Fibroblast of skin of right quadriceps (primary cell): ENCODE measurements around the gene GSTM5.
"Not testable (repeated sequence)": the region's sequence is repeated elsewhere in the genome, so short reads cannot be mapped to it uniquely, and the experiment has no call there.

Experiments
- DNase-seq: peaks from one replicate; pipeline ENCODE4 v3.0.0-alpha.2; 2013

GSTM5 gene

GRCh38 chr1:109732390-109732881 lies 20.4 kb downstream of the GSTM5 start:
- DNase-seq: no peak

- no peak for DNase-seq
These were observed 21.3 kb downstream of the GSTM5 start for GRCh38 chr1:109733236-109733870.

GRCh38 chr1:109739738-109740614 lies 27.9 kb downstream of the GSTM5 start:
- peak; percentile 73 for DNase-seq

- DNase-seq: no peak
These were observed 28.7 kb downstream of the GSTM5 start, which contains the start of gene GSTM3 for GRCh38 chr1:109740615-109741373. GSTM3 (minus strand) TSS chr1:109741038; CDS start chr1:109740287, 751 bp downstream.

GRCh38 chr1:109748311-109748710 lies 36.3 kb downstream of the GSTM5 start:
- not testable (repeated sequence) for DNase-seq

- DNase-seq: no peak
These were observed 37.2 kb downstream of the GSTM5 start for GRCh38 chr1:109749221-109749620.

GRCh38 chr1:109750241-109750882 lies 38.3 kb downstream of the GSTM5 start:
- DNase-seq: no peak

GRCh38 chr1:109750920-109751319 lies 38.9 kb downstream of the GSTM5 start:
- no peak for DNase-seq

GRCh38 chr1:109751531-109752260 lies 39.6 kb downstream of the GSTM5 start:
- no peak for DNase-seq

GRCh38 chr1:109754738-109755137 lies 42.7 kb downstream of the GSTM5 start:
- no peak for DNase-seq

- not testable (repeated sequence) for DNase-seq
These were observed 44.3 kb downstream of the GSTM5 start for GRCh38 chr1:109756325-109756724.

GRCh38 chr1:109756848-109757521 lies 44.9 kb downstream of the GSTM5 start:
- no peak for DNase-seq

- no peak for DNase-seq
These were observed 46.1 kb downstream of the GSTM5 start for GRCh38 chr1:109757936-109758786.

GRCh38 chr1:109759513-109760334 lies 47.7 kb downstream of the GSTM5 start:
- no peak for DNase-seq

GRCh38 chr1:109760581-109761226 lies 48.7 kb downstream of the GSTM5 start:
- no peak for DNase-seq

GRCh38 chr1:109761227-109762038 lies 49.4 kb downstream of the GSTM5 start:
- DNase-seq: no peak

GRCh38 chr1:109762039-109762585 lies 50.1 kb downstream of the GSTM5 start:
- no peak for DNase-seq
